HepG2 (cell line): ENCODE results near the gene FXYD5. TPM values are rescaled to one million over a fixed set of nuclear protein-coding genes. Genes with fewer than 3 reads are reported as not detected.

ENCODE experiments used
- ATF1 ChIP-seq: IDR thresholded peaks from 2 replicates; pipeline ENCODE4 v1.6.1; 2016; ENCODE audit warnings: mild to moderate bottlenecking, control low read depth
- BCL6 ChIP-seq: IDR thresholded peaks from 2 replicates; pipeline ENCODE4 v1.6.1; 2016; ENCODE audit warnings: missing genetic modification reagents, missing compliant biosample characterization
- ELF1 ChIP-seq: sonication (generic); formaldehyde crosslinking; IDR thresholded peaks from 2 replicates; pipeline ENCODE4 v1.4.0; 2020; ENCODE audit warnings: missing genetic modification reagents
- FOXC1 ChIP-seq: sonication (generic); formaldehyde crosslinking; IDR thresholded peaks from 2 replicates; pipeline ENCODE4 v1.8.0; 2022; ENCODE audit warnings: mild to moderate bottlenecking, missing genetic modification reagents, borderline replicate concordance
- KDM1A ChIP-seq: IDR thresholded peaks from 2 replicates; pipeline ENCODE4 v1.6.1; 2016; ENCODE audit warnings: missing compliant biosample characterization
- KDM4B ChIP-seq: sonication (generic); formaldehyde crosslinking; IDR thresholded peaks from 2 replicates; pipeline ENCODE4 v1.4.0; 2020; ENCODE audit warnings: missing genetic modification reagents
- NCOA1 ChIP-seq: sonication (generic); formaldehyde crosslinking; IDR thresholded peaks from 2 replicates; pipeline ENCODE4 v1.9.0; 2021; ENCODE audit warnings: missing genetic modification reagents
- NFYB ChIP-seq: sonication (generic); formaldehyde crosslinking; IDR thresholded peaks from 2 replicates; pipeline ENCODE4 v1.4.0; 2020; ENCODE audit warnings: missing genetic modification reagents
- PCBP1 ChIP-seq: fragments of 200-400 bp; formaldehyde crosslinking; IDR thresholded peaks from 2 replicates; pipeline ENCODE4 v1.6.1; 2017; ENCODE audit warnings: mild to moderate bottlenecking, low read depth, low read length, borderline replicate concordance
- RBM39 ChIP-seq: fragments of 200-400 bp; formaldehyde crosslinking; IDR thresholded peaks from one replicate; pipeline ENCODE4 v1.6.1; 2018; ENCODE audit warnings: antibody characterized with exemption, mild to moderate bottlenecking, low read depth, low read length; ENCODE audit not compliant: poor library complexity, severe bottlenecking
- ZFAT ChIP-seq: sonication (generic); formaldehyde crosslinking; conservative IDR thresholded peaks from 2 replicates; pipeline ENCODE4 v1.8.1; 2023; ENCODE audit warnings: missing genetic modification reagents, inconsistent platforms
- ZFP36L1 ChIP-seq: sonication (generic); formaldehyde crosslinking; IDR thresholded peaks from 2 replicates; pipeline ENCODE4 v1.8.0; 2022; ENCODE audit warnings: mild to moderate bottlenecking, missing genetic modification reagents, moderate library complexity
- ZNF160 ChIP-seq: sonication (generic); formaldehyde crosslinking; IDR thresholded peaks from 2 replicates; pipeline ENCODE4 v1.8.0; 2022; ENCODE audit warnings: mild to moderate bottlenecking, inconsistent platforms, missing genetic modification reagents
- ZNF253 ChIP-seq: sonication (generic); formaldehyde crosslinking; IDR thresholded peaks from 2 replicates; pipeline ENCODE4 v1.8.0; 2022; ENCODE audit warnings: mild to moderate bottlenecking, missing genetic modification reagents, borderline replicate concordance
- ZNF260 ChIP-seq: sonication (generic); formaldehyde crosslinking; IDR thresholded peaks from 2 replicates; pipeline ENCODE4 v1.4.0; 2020; ENCODE audit warnings: missing genetic modification reagents, low read depth, mild to moderate bottlenecking, borderline replicate concordance
- ZNF367 ChIP-seq: sonication (generic); formaldehyde crosslinking; IDR thresholded peaks from 2 replicates; pipeline ENCODE4 v1.4.0; 2020; ENCODE audit warnings: missing genetic modification reagents, borderline replicate concordance
- ZNF773 ChIP-seq: sonication (generic); formaldehyde crosslinking; IDR thresholded peaks from 2 replicates; pipeline ENCODE4 v1.4.0; 2020; ENCODE audit warnings: missing genetic modification reagents, borderline replicate concordance
- ZNF792 ChIP-seq: IDR thresholded peaks from 2 replicates; pipeline ENCODE4 v1.6.1; 2016
- polyA plus RNA-seq, 8 experiments: library from polyadenylated mRNA; depleted of rRNA in 3 of 8; stranded (reverse) in 7 of 8; unstranded in 1 of 8; fragments of >200 nt; fragmentation: Illumina TruSeq in 4 of 8; extraction: Trizol in 4 of 8; gene quantifications; 2 replicates each; pipeline versions ENCODE4 v1.2.1 to v1.2.3, GENCODE V29; 2011 to 2016; ENCODE audit warnings: low read depth in 4 of 8, missing spikeins in 1 of 8, mixed read lengths in 1 of 8; ENCODE audit not compliant: insufficient read depth in 1 of 8
- total RNA-seq, 5 experiments: library from RNA; depleted of rRNA; stranded (reverse); fragments of >200 nt; fragmentation: Illumina TruSeq; extraction: Trizol; gene quantifications; 2 replicates each; pipeline ENCODE4 v1.2.3, GENCODE V29; 2016; ENCODE audit warnings: low read depth in 1 of 5
- TF ChIP-seq, protein P1 (sequence below): sonication (generic); formaldehyde crosslinking; IDR thresholded peaks from 2 replicates; pipeline ENCODE4 v1.5.0; 2020; ENCODE audit warnings: missing genetic modification reagents, mild to moderate bottlenecking, borderline replicate concordance
- TF ChIP-seq, protein P2 (sequence below): sonication (generic); formaldehyde crosslinking; IDR thresholded peaks from 2 replicates; pipeline ENCODE4 v1.9.0; 2022; ENCODE audit warnings: missing genetic modification reagents, mild to moderate bottlenecking, borderline replicate concordance
- TF ChIP-seq, protein P3 (sequence below): IDR thresholded peaks from 2 replicates; pipeline ENCODE4 v1.6.1; 2016
- TF ChIP-seq, protein P4 (sequence below): sonication (generic); formaldehyde crosslinking; IDR thresholded peaks from 2 replicates; pipeline ENCODE4 v1.4.0; 2020; ENCODE audit warnings: missing genetic modification reagents

The FXYD5 gene
- total and polyA plus RNA-seq, 2 of the 13 experiments (the other 11 are each of a cell fraction or from before 2014, with no cell fraction given): 0.65 TPM; not detected in 1

DNA sequence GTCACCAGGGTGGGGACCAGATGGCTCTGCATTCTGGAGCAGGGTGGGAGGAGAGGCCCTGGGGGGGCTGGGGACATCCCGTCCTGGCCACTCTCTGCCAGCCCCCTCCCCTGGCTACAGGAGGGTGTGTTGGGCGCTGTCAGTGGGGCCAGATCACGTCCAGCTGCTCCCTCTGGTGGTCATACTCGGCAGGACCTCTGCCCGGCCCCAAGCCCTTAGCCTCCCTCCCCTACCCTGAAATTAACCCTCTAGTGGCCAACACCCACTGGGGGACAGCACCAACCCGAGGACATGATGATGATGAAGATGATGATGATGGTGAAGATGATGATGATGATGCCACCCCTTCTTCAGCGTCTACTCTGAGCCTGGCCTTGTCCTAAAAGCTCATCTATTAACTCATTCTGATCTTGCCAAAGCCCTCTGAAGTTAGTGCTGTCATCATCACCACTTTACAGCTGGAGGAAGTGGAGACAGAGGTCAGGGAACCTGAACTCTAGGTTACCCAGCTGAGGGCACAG, 19.1 kb upstream of the FXYD5 start (continued):
- TF ChIP-seq, protein P1, sequence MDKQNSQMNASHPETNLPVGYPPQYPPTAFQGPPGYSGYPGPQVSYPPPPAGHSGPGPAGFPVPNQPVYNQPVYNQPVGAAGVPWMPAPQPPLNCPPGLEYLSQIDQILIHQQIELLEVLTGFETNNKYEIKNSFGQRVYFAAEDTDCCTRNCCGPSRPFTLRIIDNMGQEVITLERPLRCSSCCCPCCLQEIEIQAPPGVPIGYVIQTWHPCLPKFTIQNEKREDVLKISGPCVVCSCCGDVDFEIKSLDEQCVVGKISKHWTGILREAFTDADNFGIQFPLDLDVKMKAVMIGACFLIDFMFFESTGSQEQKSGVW (CRISPR knock-in tag): no peak
- TF ChIP-seq, protein P2, sequence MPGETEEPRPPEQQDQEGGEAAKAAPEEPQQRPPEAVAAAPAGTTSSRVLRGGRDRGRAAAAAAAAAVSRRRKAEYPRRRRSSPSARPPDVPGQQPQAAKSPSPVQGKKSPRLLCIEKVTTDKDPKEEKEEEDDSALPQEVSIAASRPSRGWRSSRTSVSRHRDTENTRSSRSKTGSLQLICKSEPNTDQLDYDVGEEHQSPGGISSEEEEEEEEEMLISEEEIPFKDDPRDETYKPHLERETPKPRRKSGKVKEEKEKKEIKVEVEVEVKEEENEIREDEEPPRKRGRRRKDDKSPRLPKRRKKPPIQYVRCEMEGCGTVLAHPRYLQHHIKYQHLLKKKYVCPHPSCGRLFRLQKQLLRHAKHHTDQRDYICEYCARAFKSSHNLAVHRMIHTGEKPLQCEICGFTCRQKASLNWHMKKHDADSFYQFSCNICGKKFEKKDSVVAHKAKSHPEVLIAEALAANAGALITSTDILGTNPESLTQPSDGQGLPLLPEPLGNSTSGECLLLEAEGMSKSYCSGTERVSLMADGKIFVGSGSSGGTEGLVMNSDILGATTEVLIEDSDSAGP (CRISPR knock-in tag): peak; percentile 73
- peak; percentile 85; the same call in 1 of the 2 replicates for TF ChIP-seq PCBP1
- TF ChIP-seq, protein P3, sequence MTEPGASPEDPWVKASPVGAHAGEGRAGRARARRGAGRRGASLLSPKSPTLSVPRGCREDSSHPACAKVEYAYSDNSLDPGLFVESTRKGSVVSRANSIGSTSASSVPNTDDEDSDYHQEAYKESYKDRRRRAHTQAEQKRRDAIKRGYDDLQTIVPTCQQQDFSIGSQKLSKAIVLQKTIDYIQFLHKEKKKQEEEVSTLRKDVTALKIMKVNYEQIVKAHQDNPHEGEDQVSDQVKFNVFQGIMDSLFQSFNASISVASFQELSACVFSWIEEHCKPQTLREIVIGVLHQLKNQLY (CRISPR knock-in tag): no peak
- no peak for TF ChIP-seq ZFAT (CRISPR knock-in tag)
- no peak for TF ChIP-seq ELF1
- no peak for TF ChIP-seq ZFP36L1
- TF ChIP-seq KDM1A (CRISPR knock-in tag): no peak
- no peak for TF ChIP-seq ATF1 (CRISPR knock-in tag)
- TF ChIP-seq FOXC1 (CRISPR knock-in tag): no peak
- TF ChIP-seq, protein P4, sequence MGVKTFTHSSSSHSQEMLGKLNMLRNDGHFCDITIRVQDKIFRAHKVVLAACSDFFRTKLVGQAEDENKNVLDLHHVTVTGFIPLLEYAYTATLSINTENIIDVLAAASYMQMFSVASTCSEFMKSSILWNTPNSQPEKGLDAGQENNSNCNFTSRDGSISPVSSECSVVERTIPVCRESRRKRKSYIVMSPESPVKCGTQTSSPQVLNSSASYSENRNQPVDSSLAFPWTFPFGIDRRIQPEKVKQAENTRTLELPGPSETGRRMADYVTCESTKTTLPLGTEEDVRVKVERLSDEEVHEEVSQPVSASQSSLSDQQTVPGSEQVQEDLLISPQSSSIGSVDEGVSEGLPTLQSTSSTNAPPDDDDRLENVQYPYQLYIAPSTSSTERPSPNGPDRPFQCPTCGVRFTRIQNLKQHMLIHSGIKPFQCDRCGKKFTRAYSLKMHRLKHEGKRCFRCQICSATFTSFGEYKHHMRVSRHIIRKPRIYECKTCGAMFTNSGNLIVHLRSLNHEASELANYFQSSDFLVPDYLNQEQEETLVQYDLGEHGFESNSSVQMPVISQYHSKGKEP (CRISPR knock-in tag): no peak
- TF ChIP-seq NCOA1 (CRISPR knock-in tag): no peak
- no peak for TF ChIP-seq NFYB (CRISPR knock-in tag)
- peak; percentile 69; the same call in 1 of the 2 replicates for TF ChIP-seq KDM4B (CRISPR knock-in tag)
- no peak for TF ChIP-seq ZNF260 (CRISPR knock-in tag)
- no peak for TF ChIP-seq RBM39
- TF ChIP-seq ZNF773 (CRISPR knock-in tag): no peak
- TF ChIP-seq ZNF160 (CRISPR knock-in tag): no peak
- no peak for TF ChIP-seq ZNF367 (CRISPR knock-in tag)
- peak; percentile 51 for TF ChIP-seq BCL6 (CRISPR knock-in tag)
- no peak for TF ChIP-seq ZNF253 (CRISPR knock-in tag)
- TF ChIP-seq ZNF792 (CRISPR knock-in tag): 0 out of 2 replicates have a peak, but pooled peaks have one; percentile 42
